ENCODE measurements around the gene NMT1. TPM values are rescaled to one million over a fixed set of nuclear protein-coding genes. Genes with fewer than 3 reads are reported as not detected.
A peak's percentile ranks its signal among the peaks of the same experiment; 100 is the strongest.

The NMT1 gene
- total RNA-seq, 6 experiments from 2014 or later = 50.8 to 76.7 (median 72.0) TPM

DNA sequence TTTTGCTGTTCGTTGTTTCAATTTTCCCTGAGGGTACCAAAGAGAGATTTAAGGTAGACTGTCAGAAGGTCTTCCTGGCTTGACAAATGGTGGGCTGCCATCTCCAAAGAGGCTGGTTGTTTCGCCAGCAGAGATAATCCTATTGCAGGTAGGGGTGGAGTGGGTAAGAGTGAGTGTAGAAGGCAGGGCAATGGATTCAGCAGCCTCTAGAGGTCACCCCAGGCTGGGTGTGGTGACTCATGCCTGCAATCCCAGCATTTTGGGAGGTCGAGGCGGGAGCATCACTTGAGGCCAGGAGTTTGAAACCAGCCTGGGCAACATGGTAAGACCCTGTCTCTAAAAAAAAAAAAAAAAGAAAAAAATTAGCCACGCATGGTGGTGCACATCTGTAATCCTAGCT lies 44.3 kb upstream of the NMT1 start:
- no peaks in the 10 kb centered on the region for H3K36me3 ChIP-seq
- intact Hi-C loops (cut with DNase I) = no loop called here
- DNase-seq (peak in 1 of 3 donors; percentile 37), ATAC-seq (peak; percentile 40 to 56 (median 52))
- no peaks in the 10 kb centered on the region for H3K27me3 ChIP-seq
- H3K9me3 ChIP-seq = no peaks in the 10 kb centered on the region
- H3K4me1 ChIP-seq = peaks cover 0 to 37% (median 14%) of the 10 kb centered on the region in 4 donors
- H3K4me3 ChIP-seq = no peak overlapping the region
- no peak for TF ChIP-seq POLR2A (IDR thresholded peaks at IDR 0.05)
- TF ChIP-seq, protein P1, sequence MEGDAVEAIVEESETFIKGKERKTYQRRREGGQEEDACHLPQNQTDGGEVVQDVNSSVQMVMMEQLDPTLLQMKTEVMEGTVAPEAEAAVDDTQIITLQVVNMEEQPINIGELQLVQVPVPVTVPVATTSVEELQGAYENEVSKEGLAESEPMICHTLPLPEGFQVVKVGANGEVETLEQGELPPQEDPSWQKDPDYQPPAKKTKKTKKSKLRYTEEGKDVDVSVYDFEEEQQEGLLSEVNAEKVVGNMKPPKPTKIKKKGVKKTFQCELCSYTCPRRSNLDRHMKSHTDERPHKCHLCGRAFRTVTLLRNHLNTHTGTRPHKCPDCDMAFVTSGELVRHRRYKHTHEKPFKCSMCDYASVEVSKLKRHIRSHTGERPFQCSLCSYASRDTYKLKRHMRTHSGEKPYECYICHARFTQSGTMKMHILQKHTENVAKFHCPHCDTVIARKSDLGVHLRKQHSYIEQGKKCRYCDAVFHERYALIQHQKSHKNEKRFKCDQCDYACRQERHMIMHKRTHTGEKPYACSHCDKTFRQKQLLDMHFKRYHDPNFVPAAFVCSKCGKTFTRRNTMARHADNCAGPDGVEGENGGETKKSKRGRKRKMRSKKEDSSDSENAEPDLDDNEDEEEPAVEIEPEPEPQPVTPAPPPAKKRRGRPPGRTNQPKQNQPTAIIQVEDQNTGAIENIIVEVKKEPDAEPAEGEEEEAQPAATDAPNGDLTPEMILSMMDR (IDR thresholded peaks at IDR 0.05) = peak in 3 of 4 donors; percentile 36 to 46 (median 42)
- no peak overlapping the region for H3K27ac ChIP-seq
- WGBS (ENCODE audit: insufficient coverage, low coverage, low lambda C conversion rate, missing lambda C conversion rate) = 34% methylated on average over 5 of the region's 5 CpGs

DNA sequence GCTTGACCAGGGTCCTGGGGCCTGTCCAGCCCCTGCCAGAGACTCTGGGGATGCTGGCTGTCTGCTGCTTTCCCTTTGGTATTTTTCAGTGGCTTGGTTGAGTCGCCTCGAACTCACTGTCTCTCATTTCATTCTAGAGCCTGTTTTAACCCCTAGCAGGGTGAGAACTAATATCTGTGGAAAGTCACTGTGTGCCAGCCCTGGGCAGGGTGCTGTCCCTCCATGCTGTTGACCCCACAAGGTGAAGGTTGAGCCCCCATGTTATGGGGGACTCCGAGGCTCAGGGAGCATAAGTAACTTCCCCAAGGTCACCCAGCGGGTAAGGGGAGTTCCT lies 42.6 kb upstream of the NMT1 start:
- Histone ChIP-seq H3K36me3 (no peaks in the 10 kb centered on the region), H3K4me3 (peak overlapping the region in 1 of 3 donors; percentile 46), H3K27me3 (no peaks in the 10 kb centered on the region), H3K27ac (no peak overlapping the region), H3K9me3 (no peaks in the 10 kb centered on the region), H3K4me1 (peaks cover 0 to 42% (median 14%) of the 10 kb centered on the region in 4 donors)
- TF ChIP-seq, protein P1 (IDR thresholded peaks at IDR 0.05) = no peak
- no peak for TF ChIP-seq POLR2A (IDR thresholded peaks at IDR 0.05)
- DNase-seq (no peak), ATAC-seq (no peak)
- WGBS (ENCODE audit: insufficient coverage, low coverage, low lambda C conversion rate, missing lambda C conversion rate) = 38% methylated on average over 2 of the region's 4 CpGs
- intact Hi-C loops (cut with DNase I) = no loop called here

DNA sequence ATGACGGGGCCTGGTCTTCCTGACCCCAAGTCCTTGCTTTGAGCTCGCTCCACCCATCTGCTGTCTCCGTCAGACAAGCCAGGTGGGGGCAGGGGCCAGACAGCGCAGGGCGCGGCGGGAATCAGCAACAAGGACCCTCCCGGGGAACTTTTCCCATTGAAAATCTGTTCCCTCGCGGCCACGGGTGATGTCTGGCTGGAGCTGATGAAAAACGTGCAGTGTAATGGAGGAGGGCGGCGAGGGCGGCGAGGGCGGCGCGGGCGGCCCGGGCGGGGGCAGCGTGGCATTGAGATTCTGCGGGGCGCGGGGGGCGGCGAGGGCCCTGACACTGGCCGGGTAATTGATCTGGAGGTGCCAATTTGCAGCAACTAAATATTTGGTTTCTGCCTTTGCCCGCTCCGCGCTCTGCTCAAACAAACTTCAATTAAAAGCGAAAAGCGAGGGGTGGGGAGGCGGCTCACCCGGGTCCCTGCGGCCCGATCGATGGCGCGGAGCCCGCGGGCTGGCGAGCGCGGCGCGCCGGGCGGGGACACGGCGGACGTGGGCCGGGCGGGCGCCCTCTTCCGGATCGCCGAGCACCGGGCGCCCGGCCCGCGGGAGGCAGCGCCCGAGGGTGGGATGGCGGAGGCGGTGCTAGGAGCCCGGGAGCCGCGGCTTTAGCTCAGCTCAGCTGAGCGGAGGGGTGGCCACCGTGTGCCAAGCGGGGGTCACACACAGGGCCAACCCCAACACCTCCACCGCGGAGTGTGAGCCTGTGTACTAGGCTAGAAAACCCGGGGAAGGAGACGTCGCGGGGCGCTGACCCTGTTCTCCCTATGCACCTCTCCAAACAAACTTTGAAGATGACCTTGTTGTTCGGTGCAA lies 42.0 kb upstream of the NMT1 start:
- no peaks in the 10 kb centered on the region for H3K9me3 ChIP-seq
- no peaks in the 10 kb centered on the region for H3K27me3 ChIP-seq
- 1% methylated on average over 10 of the region's 82 CpGs for WGBS (ENCODE audit: insufficient coverage, low coverage, low lambda C conversion rate, missing lambda C conversion rate)
- peaks cover 0 to 42% (median 14%) of the 10 kb centered on the region in 4 donors for H3K4me1 ChIP-seq
- ATAC-seq (peak; percentile 59 to 77 (median 72)), DNase-seq (peak in 2 of 3 donors; percentile 53 to 56)
- TF ChIP-seq, protein P1 (IDR thresholded peaks at IDR 0.05) = peak; percentile 34 to 78 (median 48)
- TF ChIP-seq POLR2A (IDR thresholded peaks at IDR 0.05) = no peak
- peak overlapping the region in 2 of 3 donors; percentile 46 to 47 for H3K4me3 ChIP-seq
- intact Hi-C loops (cut with DNase I) = no loop called here
- no peak overlapping the region for H3K27ac ChIP-seq
- H3K36me3 ChIP-seq = no peaks in the 10 kb centered on the region

DNA sequence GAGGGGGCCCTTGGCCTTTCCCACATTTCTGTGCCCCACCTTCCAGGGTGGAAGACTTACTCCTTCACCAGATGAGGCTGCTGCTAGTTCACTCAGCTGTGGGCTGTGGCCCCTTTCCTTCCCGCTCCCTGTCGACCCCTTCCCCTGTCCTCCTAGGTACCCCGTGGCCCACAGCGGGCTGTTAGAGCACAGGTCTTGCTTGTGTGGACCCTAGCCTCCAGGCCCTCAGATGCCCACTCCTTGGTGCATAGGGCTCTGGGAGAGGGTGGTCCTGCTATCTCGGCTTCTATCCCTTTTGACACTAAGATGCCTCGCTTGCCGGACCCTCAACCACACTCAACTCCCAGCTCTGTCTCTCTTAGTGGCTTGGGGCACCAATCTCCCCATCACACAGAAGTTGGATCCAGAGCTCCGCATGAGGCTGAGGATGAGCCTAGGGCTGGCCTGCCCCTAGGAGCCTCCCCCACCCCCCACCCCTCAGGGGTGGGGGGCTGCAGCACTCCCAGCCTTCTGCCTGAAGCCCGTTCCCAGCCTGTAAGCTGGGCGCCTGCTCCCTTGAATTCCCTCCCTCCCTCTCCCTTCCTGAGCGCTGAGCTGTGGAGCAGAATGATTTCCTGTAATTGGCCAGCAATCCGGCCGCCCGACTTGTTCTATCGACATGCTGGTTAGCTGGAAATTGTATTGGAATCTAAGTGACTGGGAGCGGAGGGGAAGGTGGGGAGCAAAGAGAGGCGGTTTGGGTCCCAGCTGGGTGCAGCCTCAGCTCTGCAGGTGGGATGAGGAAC lies 40.6 kb upstream of the NMT1 start:
- Histone ChIP-seq H3K4me3 (no peak overlapping the region), H3K27me3 (no peaks in the 10 kb centered on the region), H3K4me1 (peaks cover 0 to 42% (median 13%) of the 10 kb centered on the region in 4 donors), H3K27ac (no peak overlapping the region), H3K9me3 (no peaks in the 10 kb centered on the region), H3K36me3 (no peaks in the 10 kb centered on the region)
- peak in 1 of 3 donors; percentile 60 for DNase-seq
- 10% methylated on average over 2 of the region's 17 CpGs for WGBS (ENCODE audit: insufficient coverage, low coverage, low lambda C conversion rate, missing lambda C conversion rate)
- TF ChIP-seq, protein P1 (IDR thresholded peaks at IDR 0.05) = no peak
- TF ChIP-seq POLR2A (IDR thresholded peaks at IDR 0.05) = no peak
- intact Hi-C loops (cut with DNase I) = loop anchor here (2.0 to 5.0 kb wide), 2 partner anchors 98 to 102 kb away; no protein-coding TSS in a partner anchor
- ATAC-seq = peak in 1 of 4 donors; percentile 17

Data from right lobe of liver (tissue), 6 donors.